SK-N-SH (cell line): Measurements from ENCODE around the gene NNAT. TPM values are rescaled to one million over a fixed set of nuclear protein-coding genes. Genes with fewer than 3 reads are reported as not detected.

ENCODE experiments used
- CTCF ChIA-PET: fragments of 300-600, 350-600 bp; formaldehyde crosslinking; extraction: SDS; loops from one replicate; lab custom pipeline; 2021; lab: Yijun Ruan, JAX
- POLR2A ChIA-PET: fragments of 350-600 bp; sonication (Branson Sonifier 250); formaldehyde crosslinking; extraction: SDS; loops from one replicate; lab custom pipeline; 2020; ENCODE audit warnings: antibody characterized with exemption, inconsistent platforms; lab: Yijun Ruan, JAX
- DNase-seq: peaks from one replicate; pipeline ENCODE4 v3.0.0; 2012
- H2AFZ ChIP-seq: fragments of 200-600 bp; sonication (generic); 2 replicates; pipeline ENCODE4 v1.8.1; 2016; ENCODE audit warnings: antibody characterized with exemption, mild to moderate bottlenecking, low read depth
- H3F3A ChIP-seq: fragments of 200-600 bp; sonication (generic); replicated peaks from 2 replicates; pipeline ENCODE3; 2016; ENCODE audit warnings: antibody characterized with exemption, mild to moderate bottlenecking; ENCODE audit not compliant: insufficient read depth
- H3K27ac ChIP-seq, 2 experiments: fragments of 200-500 bp in 1 of 2; fragments of 200-600 bp in 1 of 2; sonication (Bioruptor generic) in 1 of 2; sonication (generic), shearing (Covaris generic) in 1 of 2; 2 replicates each; pipeline versions ENCODE4 v1.5.1 to v1.6.1; 2014 to 2016; ENCODE audit warnings: low read depth in 2 of 2, inconsistent platforms in 1 of 2, low read length in 1 of 2, mild to moderate bottlenecking in 1 of 2, mixed read lengths in 1 of 2
- H3K27me3 ChIP-seq: fragments of 200-600 bp; sonication (generic), shearing (Covaris generic); 2 replicates; pipeline ENCODE4 v1.6.1; 2016; ENCODE audit warnings: mixed run types; ENCODE audit not compliant: insufficient read depth
- H3K36me3 ChIP-seq, 2 experiments: fragments of 200-500 bp in 1 of 2; fragments of 200-600 bp in 1 of 2; sonication (Bioruptor generic) in 1 of 2; sonication (generic) in 1 of 2; replicated peaks in 1 of 2; 2 replicates each; pipeline versions ENCODE3 to v1.5.1; 2014 to 2016; ENCODE audit warnings: low read length in 1 of 2, mild to moderate bottlenecking in 1 of 2; ENCODE audit not compliant: insufficient read depth in 2 of 2, control insufficient read depth in 1 of 2
- H3K4me1 ChIP-seq, 2 experiments: fragments of 200-500 bp in 1 of 2; fragments of 200-600 bp in 1 of 2; sonication (Bioruptor generic) in 1 of 2; sonication (generic), shearing (Covaris generic) in 1 of 2; 2 replicates each; pipeline versions ENCODE4 v1.5.1 to v1.6.1; 2014 to 2016; ENCODE audit warnings: low read depth in 1 of 2, low read length in 1 of 2, mixed run types in 1 of 2; ENCODE audit not compliant: insufficient read depth in 2 of 2, control insufficient read depth in 1 of 2
- H3K4me2 ChIP-seq: fragments of 200-600 bp; sonication (generic), shearing (Covaris generic); 2 replicates; pipeline ENCODE4 v1.6.1; 2017; ENCODE audit warnings: mixed run types
- H3K4me3 ChIP-seq, 2 experiments: fragments of 200-500 bp in 1 of 2; fragments of 200-600 bp in 1 of 2; sonication (Bioruptor generic) in 1 of 2; sonication (generic), shearing (Covaris generic) in 1 of 2; 2 replicates each; pipeline versions ENCODE4 v1.5.1 to v1.8.1; 2014 to 2016; ENCODE audit warnings: low read depth in 2 of 2, inconsistent platforms in 1 of 2, low read length in 1 of 2, mild to moderate bottlenecking in 1 of 2, mixed read lengths in 1 of 2, moderate library complexity in 1 of 2
- H3K79me2 ChIP-seq: fragments of 200-600 bp; sonication (generic); 2 replicates; pipeline ENCODE4 v1.8.1; 2017; ENCODE audit warnings: mild to moderate bottlenecking; ENCODE audit not compliant: insufficient read depth
- H3K9ac ChIP-seq: fragments of 200-600 bp; sonication (generic); 2 replicates; pipeline ENCODE4 v1.6.1; 2017; ENCODE audit warnings: mixed run types
- H3K9me2 ChIP-seq: fragments of 200-600 bp; sonication (generic); 2 replicates; pipeline ENCODE4 v1.6.1; 2017; ENCODE audit warnings: mixed run types
- H3K9me3 ChIP-seq: fragments of 200-600 bp; sonication (generic); 2 replicates; pipeline ENCODE4 v1.6.1; 2017; ENCODE audit warnings: mixed run types, mild to moderate bottlenecking, moderate library complexity
- H4K20me1 ChIP-seq: fragments of 200-600 bp; sonication (generic); 2 replicates; pipeline ENCODE4 v1.6.1; 2017; ENCODE audit warnings: mild to moderate bottlenecking, mixed run types; ENCODE audit not compliant: insufficient read depth
- CHD2 ChIP-seq: fragments of 150-350 bp; IDR thresholded peaks from 2 replicates; pipeline ENCODE4 v1.6.1; 2018; ENCODE audit warnings: low read length; ENCODE audit not compliant: partially characterized antibody
- ELF1 ChIP-seq: IDR thresholded peaks from 2 replicates; pipeline ENCODE4 v1.4.0; 2012
- EP300 ChIP-seq, 2 experiments: IDR thresholded peaks; 2 replicates each; pipeline versions ENCODE4 v1.4.0 to v1.6.1; 2012; ENCODE audit warnings: borderline replicate concordance in 1 of 2, low read depth in 1 of 2, low read length in 1 of 2
- GATA2 ChIP-seq: sonication (generic); formaldehyde crosslinking; IDR thresholded peaks from 2 replicates; pipeline ENCODE4 v1.5.0; 2020; ENCODE audit warnings: mild to moderate bottlenecking, missing genetic modification reagents
- JUND ChIP-seq: IDR thresholded peaks from 2 replicates; pipeline ENCODE4 v1.4.0; 2012
- MAX ChIP-seq: IDR thresholded peaks from 2 replicates; pipeline ENCODE4 v1.4.0; 2012; ENCODE audit warnings: low read depth
- MXI1 ChIP-seq: IDR thresholded peaks from 2 replicates; pipeline ENCODE4 v1.6.1; 2012; ENCODE audit warnings: mild to moderate bottlenecking, low read depth, low read length, improper control_type of control experiment
- POLR2AphosphoS5 ChIP-seq: IDR thresholded peaks from 2 replicates; pipeline ENCODE4 v1.6.1; 2012; ENCODE audit warnings: low read depth, low read length
- RAD21 ChIP-seq: IDR thresholded peaks from 2 replicates; pipeline ENCODE4 v1.6.1; 2012; ENCODE audit warnings: mild to moderate bottlenecking, low read length
- REST ChIP-seq: IDR thresholded peaks from 2 replicates; pipeline ENCODE4 v1.6.1; 2012; ENCODE audit warnings: mild to moderate bottlenecking, low read depth, low read length, moderate library complexity
- RXRA ChIP-seq: IDR thresholded peaks from 2 replicates; pipeline ENCODE4 v1.4.0; 2012; ENCODE audit warnings: low read depth, mild to moderate bottlenecking, borderline replicate concordance
- SIN3A ChIP-seq: IDR thresholded peaks from 2 replicates; pipeline ENCODE4 v1.6.1; 2012; ENCODE audit warnings: low read depth, mild to moderate bottlenecking, low read length, moderate library complexity, borderline replicate concordance
- TAF1 ChIP-seq: IDR thresholded peaks from 2 replicates; pipeline ENCODE4 v1.6.1; 2012; ENCODE audit warnings: low read depth, mild to moderate bottlenecking, low read length, moderate library complexity, borderline replicate concordance
- YY1 ChIP-seq: IDR thresholded peaks from 2 replicates; pipeline ENCODE4 v1.4.0; 2012; ENCODE audit warnings: low read depth, mild to moderate bottlenecking
- ZBTB33 ChIP-seq: IDR thresholded peaks from 2 replicates; pipeline ENCODE4 v1.4.0; 2012; ENCODE audit warnings: low read depth, borderline replicate concordance
- WGBS: methylation state at CpG from one replicate; pipeline ENCODE4 v1.1.6; 2017; ENCODE audit warnings: low lambda C conversion rate; 5-methylcytosine and 5-hydroxymethylcytosine counted together
- polyA plus RNA-seq, 3 experiments: library from polyadenylated mRNA; depleted of rRNA; stranded (reverse); fragments of >200 nt; gene quantifications; 2 replicates each; pipeline ENCODE4 v1.2.3, GENCODE V29; 2012

NNAT gene
- polyA plus RNA-seq, 1 of the 3 experiments (the other 2 are of a cell fraction) = 6.7 TPM

GRCh38 chr20:37527638-37528445 lies 6.8 kb downstream of the NNAT start, which contains the start of gene BLCAP:
Gene BLCAP (minus strand): TSS chr20:37527876. CDS start chr20:37519174, 8,702 bp downstream.
- Histone ChIP-seq H3K4me2 (peak within 1 kb of the TSS; percentile 98), H4K20me1 (peaks cover 40% of the 10 kb centered on the region), H3K36me3 (peaks cover 4% of the 10 kb centered on the region in 2 experiments), H3F3A (no peaks in the 10 kb centered on the region), H3K9ac (peak within 1 kb of the TSS; percentile 93)
- TF ChIP-seq EP300 (IDR thresholded peaks at IDR 0.05; ENCODE audit: borderline replicate concordance in 1 of 2, low read depth in 1 of 2, low read length in 1 of 2) = no peak
- no peak for TF ChIP-seq ZBTB33
- peak; percentile 9 for TF ChIP-seq CHD2
- peak; percentile 58; the same call in 1 of the 2 replicates for TF ChIP-seq TAF1
- no peak for TF ChIP-seq RXRA
- no peak for TF ChIP-seq RAD21
- TF ChIP-seq GATA2 = peak; percentile 31; the same call in 1 of the 2 replicates
- no peak for TF ChIP-seq JUND
- TF ChIP-seq ELF1 = no peak
- TF ChIP-seq YY1 = peak; percentile 78
- TF ChIP-seq MXI1 = peak; percentile 78
- peak; percentile 65; the same call in 1 of the 2 replicates for TF ChIP-seq SIN3A
- TF ChIP-seq REST = no peak
- peak; percentile 83 for TF ChIP-seq POLR2AphosphoS5
- peak; percentile 72; the same call in 1 of the 2 replicates for TF ChIP-seq MAX
- TF ChIP-seq, all 33 proteins: peak for 8
- 2% methylated on average over 17 of the region's 62 CpGs for WGBS
- no peaks in the 10 kb centered on the region for H3K9me3 ChIP-seq
- H3K9me2 ChIP-seq = no peaks in the 10 kb centered on the region
- H3K27ac ChIP-seq = peak within 1 kb of the TSS; percentile 80 to 98
- CTCF ChIA-PET = interaction anchor here (1.6 to 12.5 kb wide), 5 partner anchors 10 to 333 kb away, joined by 4 to 280 read pairs (median 5); no protein-coding TSS in a partner anchor
- POLR2A ChIA-PET = interaction anchor here (1.0 kb wide), 1 partner anchor 139 kb away, joined by 3 read pairs; no protein-coding TSS in a partner anchor
- H3K4me3 ChIP-seq = peak within 1 kb of the TSS; percentile 77 to 99
- H2AFZ ChIP-seq = peak within 1 kb of the TSS; percentile 80
- peak; percentile 97 for DNase-seq
- H3K27me3 ChIP-seq = no peaks in the 10 kb centered on the region
- H3K79me2 ChIP-seq = peaks cover 50% of the 10 kb centered on the region
- peaks cover 15 to 38% of the 10 kb centered on the region in 2 experiments; a peak in 2 of 4 replicates for H3K4me1 ChIP-seq
